ENCODE data around the gene RBM17.
"Not testable (repeated sequence)": the region's sequence is repeated elsewhere in the genome, so short reads cannot be mapped to it uniquely, and the experiment has no call there.

Gene RBM17

GRCh38 chr10:6061056-6061455 is 27.8 kb upstream of the RBM17 start:
- H3K36me3 ChIP-seq (ENCODE audit: control insufficient read depth, insufficient read depth, low read length): no peaks in the 10 kb centered on the region
- no peak overlapping the region for H3K4me2 ChIP-seq (ENCODE audit: low read length)
- H3K4me1 ChIP-seq: no peaks in the 10 kb centered on the region
- no peaks in the 10 kb centered on the region for H3K27me3 ChIP-seq (ENCODE audit: control insufficient read depth, insufficient read depth, low read length)
- no peak overlapping the region for H3K9ac ChIP-seq
- no peak overlapping the region for H3K4me3 ChIP-seq (ENCODE audit: low read depth, low read length)
- no peaks in the 10 kb centered on the region for H3K9me3 ChIP-seq (ENCODE audit: control insufficient read depth, low read length)
- TF ChIP-seq CTCF (IDR thresholded peaks at IDR 0.05): no peak
- H2AFZ ChIP-seq: no peak overlapping the region
- no peaks in the 10 kb centered on the region for H3K79me2 ChIP-seq
- H3K27ac ChIP-seq: no peak overlapping the region

- Histone ChIP-seq H3K9ac (no peak within 1 kb of the TSS), H3K4me2 (ENCODE audit: low read length) (no peak within 1 kb of the TSS), H3K79me2 (no peaks in the 10 kb centered on the region), H3K27me3 (ENCODE audit: control insufficient read depth, insufficient read depth, low read length) (no peaks in the 10 kb centered on the region), H2AFZ (no peak within 1 kb of the TSS), H3K9me3 (ENCODE audit: control insufficient read depth, low read length) (no peaks in the 10 kb centered on the region), H3K4me1 (no peaks in the 10 kb centered on the region), H3K4me3 (ENCODE audit: low read depth, low read length) (no peak within 1 kb of the TSS), H3K27ac (no peak within 1 kb of the TSS), H3K36me3 (ENCODE audit: control insufficient read depth, insufficient read depth, low read length) (no peaks in the 10 kb centered on the region)
- no peak for TF ChIP-seq CTCF (IDR thresholded peaks at IDR 0.05)
Measured at GRCh38 chr10:6062101-6062771, 26.6 kb upstream of the RBM17 start, which contains the start of gene IL2RA. Gene IL2RA (minus strand): TSS chr10:6062367. CDS start chr10:6062151, 216 bp downstream.

- no peak for TF ChIP-seq CTCF (IDR thresholded peaks at IDR 0.05)
- no peaks in the 10 kb centered on the region for H3K4me1 ChIP-seq
- H3K27me3 ChIP-seq (ENCODE audit: control insufficient read depth, insufficient read depth, low read length): no peaks in the 10 kb centered on the region
- no peak overlapping the region for H2AFZ ChIP-seq
- no peaks in the 10 kb centered on the region for H3K9me3 ChIP-seq (ENCODE audit: control insufficient read depth, low read length)
- no peak overlapping the region for H3K4me2 ChIP-seq (ENCODE audit: low read length)
- no peak overlapping the region for H3K4me3 ChIP-seq (ENCODE audit: low read depth, low read length)
- H3K27ac ChIP-seq: no peak overlapping the region
- H3K9ac ChIP-seq: no peak overlapping the region
- H3K36me3 ChIP-seq (ENCODE audit: control insufficient read depth, insufficient read depth, low read length): no peaks in the 10 kb centered on the region
- no peaks in the 10 kb centered on the region for H3K79me2 ChIP-seq
Measured at GRCh38 chr10:6064119-6064518, 24.7 kb upstream of the RBM17 start.

GRCh38 chr10:6064726-6065125 is 24.1 kb upstream of the RBM17 start:
- not testable (repeated sequence) for H3K9me3 ChIP-seq (ENCODE audit: control insufficient read depth, low read length); H3K36me3 ChIP-seq (ENCODE audit: control insufficient read depth, insufficient read depth, low read length); H3K4me3 ChIP-seq (ENCODE audit: low read depth, low read length); H3K79me2 ChIP-seq; H3K27ac ChIP-seq; H3K9ac ChIP-seq; H3K4me1 ChIP-seq; H3K4me2 ChIP-seq (ENCODE audit: low read length); H2AFZ ChIP-seq; H3K27me3 ChIP-seq (ENCODE audit: control insufficient read depth, insufficient read depth, low read length)

GRCh38 chr10:6065406-6065805 is 23.4 kb upstream of the RBM17 start:
- H2AFZ ChIP-seq: no peak overlapping the region
- no peaks in the 10 kb centered on the region for H3K27me3 ChIP-seq (ENCODE audit: control insufficient read depth, insufficient read depth, low read length)
- no peaks in the 10 kb centered on the region for H3K36me3 ChIP-seq (ENCODE audit: control insufficient read depth, insufficient read depth, low read length)
- TF ChIP-seq CTCF (IDR thresholded peaks at IDR 0.05): no peak
- no peak overlapping the region for H3K4me3 ChIP-seq (ENCODE audit: low read depth, low read length)
- H3K4me1 ChIP-seq: no peaks in the 10 kb centered on the region
- H3K79me2 ChIP-seq: no peaks in the 10 kb centered on the region
- no peak overlapping the region for H3K9ac ChIP-seq
- H3K27ac ChIP-seq: no peak overlapping the region
- no peaks in the 10 kb centered on the region for H3K9me3 ChIP-seq (ENCODE audit: control insufficient read depth, low read length)
- no peak overlapping the region for H3K4me2 ChIP-seq (ENCODE audit: low read length)

Data from parathyroid adenoma (tissue), 2 donors.